Measurements from ENCODE around the gene TNIP3.
"Not testable (repeated sequence)": the region's sequence is repeated elsewhere in the genome, so short reads cannot be mapped to it uniquely, and the experiment has no call there.

TNIP3 gene

DNA sequence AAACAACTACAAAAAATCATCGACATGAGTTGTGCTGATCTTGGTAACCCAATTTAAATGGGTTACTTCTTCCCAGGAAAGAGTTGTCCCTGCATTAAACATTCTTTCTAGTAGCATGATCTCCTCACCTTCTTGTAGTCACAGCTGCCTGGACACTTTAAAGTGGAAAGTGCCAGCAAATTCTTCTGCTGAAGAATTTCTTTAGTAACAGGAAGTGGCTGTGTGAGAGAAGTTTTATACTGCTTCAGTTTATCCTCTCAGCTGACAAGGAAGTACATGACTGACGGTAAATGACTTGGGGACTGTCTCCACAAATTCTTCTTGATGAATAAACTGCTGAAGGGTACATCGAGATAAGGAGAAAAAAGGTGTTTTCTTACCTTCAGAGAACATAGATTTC is 18.2 kb upstream of the TNIP3 start:
- CTCF ChIA-PET = interaction anchor here (0.5 kb wide), 1 partner anchor 737 kb away, joined by 3 read pairs; no protein-coding TSS in a partner anchor
- DNase-seq (ENCODE audit: low spot score) = no peak
- H3K27ac ChIP-seq = no peak overlapping the region
- TF ChIP-seq, protein P1, sequence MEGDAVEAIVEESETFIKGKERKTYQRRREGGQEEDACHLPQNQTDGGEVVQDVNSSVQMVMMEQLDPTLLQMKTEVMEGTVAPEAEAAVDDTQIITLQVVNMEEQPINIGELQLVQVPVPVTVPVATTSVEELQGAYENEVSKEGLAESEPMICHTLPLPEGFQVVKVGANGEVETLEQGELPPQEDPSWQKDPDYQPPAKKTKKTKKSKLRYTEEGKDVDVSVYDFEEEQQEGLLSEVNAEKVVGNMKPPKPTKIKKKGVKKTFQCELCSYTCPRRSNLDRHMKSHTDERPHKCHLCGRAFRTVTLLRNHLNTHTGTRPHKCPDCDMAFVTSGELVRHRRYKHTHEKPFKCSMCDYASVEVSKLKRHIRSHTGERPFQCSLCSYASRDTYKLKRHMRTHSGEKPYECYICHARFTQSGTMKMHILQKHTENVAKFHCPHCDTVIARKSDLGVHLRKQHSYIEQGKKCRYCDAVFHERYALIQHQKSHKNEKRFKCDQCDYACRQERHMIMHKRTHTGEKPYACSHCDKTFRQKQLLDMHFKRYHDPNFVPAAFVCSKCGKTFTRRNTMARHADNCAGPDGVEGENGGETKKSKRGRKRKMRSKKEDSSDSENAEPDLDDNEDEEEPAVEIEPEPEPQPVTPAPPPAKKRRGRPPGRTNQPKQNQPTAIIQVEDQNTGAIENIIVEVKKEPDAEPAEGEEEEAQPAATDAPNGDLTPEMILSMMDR (conservative IDR thresholded peaks at IDR 0.05; ENCODE audit: low read depth) = no peak
- POLR2A ChIA-PET (ENCODE audit: low non-redundant PET) = no interaction called here

DNA sequence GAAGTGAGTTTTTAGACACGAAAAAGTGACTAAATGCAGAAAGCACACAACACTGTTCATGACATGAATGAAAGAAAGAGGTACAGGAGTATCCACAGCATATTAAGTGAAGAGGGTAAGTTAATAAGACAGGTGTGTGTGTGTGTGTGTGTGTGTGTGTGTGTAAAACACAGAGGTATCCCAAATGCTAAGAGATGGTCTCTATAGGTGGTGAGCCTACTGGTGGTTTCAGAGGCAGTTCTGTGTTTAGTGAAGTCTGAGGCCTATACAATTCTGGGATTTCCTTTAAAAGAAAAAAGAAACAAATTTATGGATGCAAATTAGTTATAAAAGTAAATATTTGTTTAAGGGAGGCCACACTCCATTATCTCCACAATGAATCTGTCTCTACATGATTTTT is 17.4 kb upstream of the TNIP3 start:
- no peak for DNase-seq (ENCODE audit: low spot score)
- POLR2A ChIA-PET (ENCODE audit: low non-redundant PET) = no interaction called here
- CTCF ChIA-PET = interaction anchor here (0.6 kb wide), 1 partner anchor 359 kb away, joined by 3 read pairs; no protein-coding TSS in a partner anchor
- no peak overlapping the region for H3K27ac ChIP-seq
- TF ChIP-seq, protein P1 (conservative IDR thresholded peaks at IDR 0.05; ENCODE audit: low read depth) = no peak

DNA sequence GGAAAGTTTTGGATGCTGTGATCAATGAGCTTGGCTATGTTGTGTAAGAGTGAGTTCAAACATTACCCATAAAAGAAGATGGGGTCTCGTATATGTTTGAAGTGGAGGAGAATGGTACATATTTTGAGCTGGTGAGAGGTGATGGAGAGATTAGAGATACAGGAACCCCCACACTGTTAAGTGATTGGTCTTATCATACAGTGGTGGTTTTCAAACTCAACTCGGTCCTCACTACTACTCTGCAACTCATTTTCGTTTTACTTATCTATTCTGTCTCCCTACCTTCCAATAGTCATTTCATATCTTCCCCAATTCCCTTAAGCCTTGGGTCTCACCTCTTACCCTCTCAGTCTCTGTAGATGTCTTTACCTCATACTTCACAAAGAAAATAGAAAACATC is 16.4 kb upstream of the TNIP3 start:
- H3K27ac ChIP-seq = no peak overlapping the region
- TF ChIP-seq, protein P1 (conservative IDR thresholded peaks at IDR 0.05; ENCODE audit: low read depth) = no peak
- ChIA-PET CTCF (no interaction called here), POLR2A (ENCODE audit: low non-redundant PET) (no interaction called here)
- no peak for DNase-seq (ENCODE audit: low spot score)

DNA sequence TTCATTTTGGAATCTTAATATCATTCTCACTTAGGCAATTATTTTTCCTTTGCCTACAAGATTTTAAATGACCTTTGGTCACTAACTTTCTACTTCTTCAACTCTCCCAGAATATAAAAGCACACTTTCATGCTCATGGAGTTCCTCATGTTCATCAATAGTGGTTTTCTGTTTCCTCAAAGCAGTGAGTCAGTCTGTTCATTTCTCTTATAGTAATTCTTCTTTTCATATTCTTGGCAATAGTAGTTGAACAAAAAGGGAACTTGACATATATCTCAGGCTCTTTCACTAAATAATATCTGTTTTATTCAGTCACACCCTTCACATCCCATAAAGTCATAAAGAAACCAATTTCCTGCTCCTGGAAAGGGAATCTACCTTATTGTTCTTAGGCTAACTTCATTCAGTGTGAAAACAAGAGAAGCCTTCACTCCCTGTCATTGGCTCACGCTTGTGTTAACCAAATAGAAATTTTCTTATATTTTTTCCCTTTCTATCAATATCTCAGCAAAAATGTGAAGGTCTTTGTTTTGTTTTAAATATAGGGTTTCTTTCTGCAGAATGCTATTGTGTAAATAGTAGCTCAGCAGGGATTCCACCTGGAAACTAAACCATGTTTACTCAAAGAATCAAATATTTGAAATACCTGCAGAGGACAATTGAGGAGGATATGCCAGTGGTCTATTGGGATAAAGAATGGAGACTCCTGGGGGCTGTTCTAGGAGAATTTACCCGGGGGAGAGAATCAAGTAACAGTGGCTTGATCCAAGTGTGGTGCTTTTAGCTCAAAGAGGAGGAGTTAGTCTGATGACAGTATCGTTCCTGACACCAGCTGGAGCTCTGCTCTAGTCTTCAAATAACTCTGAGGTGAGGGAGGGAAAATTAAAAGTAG is 13.4 kb upstream of the TNIP3 start:
- ChIA-PET CTCF (interaction anchor here (0.6 to 1.1 kb wide), 2 partner anchors 15 to 43 kb away, joined by 3 to 6 read pairs; no protein-coding TSS in a partner anchor), POLR2A (ENCODE audit: low non-redundant PET) (no interaction called here)
- DNase-seq (ENCODE audit: low spot score) = no peak
- no peak overlapping the region for H3K27ac ChIP-seq
- TF ChIP-seq, protein P1 (conservative IDR thresholded peaks at IDR 0.05; ENCODE audit: low read depth) = no peak

GRCh38 chr4:121176082-121176934 is 12.2 kb upstream of the TNIP3 start:
- POLR2A ChIA-PET (ENCODE audit: low non-redundant PET) = no interaction called here
- H3K27ac ChIP-seq = no peak overlapping the region
- no peak for DNase-seq (ENCODE audit: low spot score)
- CTCF ChIA-PET = interaction anchor here (0.6 kb wide), 2 partner anchors 211 to 1063 kb away, joined by 3 read pairs; no protein-coding TSS in a partner anchor
- TF ChIP-seq, protein P1 (conservative IDR thresholded peaks at IDR 0.05; ENCODE audit: low read depth) = no peak

DNA sequence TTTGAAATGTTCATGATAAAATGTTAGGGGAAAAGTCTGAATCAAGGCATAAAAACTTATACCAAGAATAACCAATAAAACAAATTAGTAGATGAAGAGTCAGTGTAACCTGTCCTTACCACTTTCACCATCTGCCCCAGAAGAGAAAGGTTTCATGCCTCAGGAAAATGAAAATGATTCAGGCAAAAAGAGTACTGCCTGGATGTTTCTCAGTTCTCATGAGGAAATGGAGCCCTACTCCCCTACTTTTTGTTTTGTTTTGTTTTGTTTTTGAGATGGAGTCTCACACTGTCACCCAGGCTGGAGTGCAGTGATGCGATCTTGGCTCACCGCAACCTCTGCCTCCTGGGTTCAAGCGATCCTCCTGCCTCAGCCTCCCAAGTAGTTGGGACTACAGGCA is 7.4 kb upstream of the TNIP3 start:
- H3K27ac ChIP-seq; DNase-seq (ENCODE audit: low spot score); CTCF ChIA-PET: not testable (repeated sequence)
- POLR2A ChIA-PET (ENCODE audit: low non-redundant PET) = interaction anchor here (0.6 kb wide), 1 partner anchor 993 kb away, joined by 3 read pairs; no protein-coding TSS in a partner anchor
